Loucy (cell line): ENCODE data around the gene SRGAP1.

ENCODE experiments used
- EZH2phosphoT487 ChIP-seq: fragments of 200-600 bp; IDR thresholded peaks from 2 replicates; pipeline ENCODE4 v1.6.1; 2018; ENCODE audit warnings: antibody characterized with exemption, mild to moderate bottlenecking, moderate library complexity, borderline replicate concordance
- TF ChIP-seq, protein P1 (sequence below): fragments of 200-600 bp; sonication (generic); conservative IDR thresholded peaks from 2 replicates; pipeline ENCODE4 v1.5.1; 2014; ENCODE audit warnings: mild to moderate bottlenecking, antibody characterized with exemption, low read length

DNA sequence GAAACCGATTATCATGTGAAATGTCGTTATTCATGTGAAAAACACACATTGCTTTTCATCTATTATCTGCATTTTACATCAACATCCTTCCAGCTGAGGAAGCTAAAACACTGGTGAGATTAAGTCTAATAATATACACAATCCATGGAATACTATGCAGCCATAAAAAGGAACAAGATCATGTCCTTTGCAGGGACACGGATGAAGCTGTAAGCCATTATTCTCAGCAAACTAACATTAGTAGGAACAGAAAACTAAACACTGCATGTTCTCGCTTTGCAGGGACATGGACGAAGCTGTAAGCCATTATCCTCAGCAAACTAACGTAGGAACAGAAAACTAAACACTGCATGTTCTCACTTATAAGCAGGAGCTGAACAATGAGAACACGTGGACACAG, 359.3 kb downstream of the SRGAP1 start:
- TF ChIP-seq, protein P1, sequence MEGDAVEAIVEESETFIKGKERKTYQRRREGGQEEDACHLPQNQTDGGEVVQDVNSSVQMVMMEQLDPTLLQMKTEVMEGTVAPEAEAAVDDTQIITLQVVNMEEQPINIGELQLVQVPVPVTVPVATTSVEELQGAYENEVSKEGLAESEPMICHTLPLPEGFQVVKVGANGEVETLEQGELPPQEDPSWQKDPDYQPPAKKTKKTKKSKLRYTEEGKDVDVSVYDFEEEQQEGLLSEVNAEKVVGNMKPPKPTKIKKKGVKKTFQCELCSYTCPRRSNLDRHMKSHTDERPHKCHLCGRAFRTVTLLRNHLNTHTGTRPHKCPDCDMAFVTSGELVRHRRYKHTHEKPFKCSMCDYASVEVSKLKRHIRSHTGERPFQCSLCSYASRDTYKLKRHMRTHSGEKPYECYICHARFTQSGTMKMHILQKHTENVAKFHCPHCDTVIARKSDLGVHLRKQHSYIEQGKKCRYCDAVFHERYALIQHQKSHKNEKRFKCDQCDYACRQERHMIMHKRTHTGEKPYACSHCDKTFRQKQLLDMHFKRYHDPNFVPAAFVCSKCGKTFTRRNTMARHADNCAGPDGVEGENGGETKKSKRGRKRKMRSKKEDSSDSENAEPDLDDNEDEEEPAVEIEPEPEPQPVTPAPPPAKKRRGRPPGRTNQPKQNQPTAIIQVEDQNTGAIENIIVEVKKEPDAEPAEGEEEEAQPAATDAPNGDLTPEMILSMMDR = no peak
- no peak for TF ChIP-seq EZH2phosphoT487
